Bronchial epithelial cell (primary cell): Measurements from ENCODE around the gene LRRC4C. TPM values are rescaled to one million over a fixed set of nuclear protein-coding genes. Genes with fewer than 3 reads are reported as not detected.

Experiments used
- DNase-seq: peaks from one replicate; pipeline ENCODE4 v3.0.0-alpha.2; 2010; ENCODE audit warnings: low read depth
- FAIRE-seq: peaks from 2 replicates; lab custom pipeline; 2011; peaks lifted over from hg19 to GRCh38; lab: Jason Lieb, UNC
- H3K27me3 ChIP-seq: 2 replicates; pipeline ENCODE4 v1.5.1; 2011; ENCODE audit warnings: low read length; ENCODE audit not compliant: control insufficient read depth, insufficient read depth
- H3K36me3 ChIP-seq: 2 replicates; pipeline ENCODE4 v1.5.1; 2011; ENCODE audit warnings: low read length; ENCODE audit not compliant: control insufficient read depth, insufficient read depth
- H3K4me3 ChIP-seq: 2 replicates; pipeline ENCODE4 v1.5.1; 2011; ENCODE audit warnings: mild to moderate bottlenecking, low read depth, low read length, control low read depth
- CTCF ChIP-seq: IDR thresholded peaks from 2 replicates; pipeline ENCODE4 v1.5.1; 2011; ENCODE audit warnings: mild to moderate bottlenecking, moderate library complexity, low read length, control low read depth, inconsistent platforms; ENCODE audit not compliant: insufficient read depth, severe bottlenecking
- total RNA-seq: library from RNA; depleted of rRNA; stranded (reverse); fragments of >200 nt; gene quantifications from 2 replicates; pipeline ENCODE4 v1.2.1, GENCODE V29; 2014

Gene LRRC4C
- total RNA-seq, 1 donor from 2014 or later, result not detected

GRCh38 chr11:40444151-40444550 is 1015.3 kb downstream of the LRRC4C start:
- no peak for TF ChIP-seq CTCF
- no peak for DNase-seq
- Histone ChIP-seq H3K4me3 (no peak overlapping the region), H3K27me3 (no peaks in the 10 kb centered on the region), H3K36me3 (no peaks in the 10 kb centered on the region)
- FAIRE-seq, result no peak

- Histone ChIP-seq H3K4me3 (no peak overlapping the region), H3K36me3 (no peaks in the 10 kb centered on the region), H3K27me3 (no peaks in the 10 kb centered on the region)
- TF ChIP-seq CTCF, result no peak
- no peak for DNase-seq
- FAIRE-seq, result no peak
Measured at GRCh38 chr11:40435344-40435743, 1024.1 kb downstream of the LRRC4C start.

GRCh38 chr11:40434926-40435325 is 1024.5 kb downstream of the LRRC4C start:
- no peak for FAIRE-seq
- DNase-seq, result no peak
- TF ChIP-seq CTCF, result no peak
- no peaks in the 10 kb centered on the region for H3K27me3 ChIP-seq
- H3K36me3 ChIP-seq, result no peaks in the 10 kb centered on the region
- H3K4me3 ChIP-seq, result no peak overlapping the region

GRCh38 chr11:40432358-40432757 is 1027.1 kb downstream of the LRRC4C start:
- DNase-seq (no peak), FAIRE-seq (no peak)
- H3K4me3 ChIP-seq, result no peak overlapping the region
- no peaks in the 10 kb centered on the region for H3K36me3 ChIP-seq
- TF ChIP-seq CTCF, result no peak
- no peaks in the 10 kb centered on the region for H3K27me3 ChIP-seq

GRCh38 chr11:40425168-40425567 is 1034.3 kb downstream of the LRRC4C start:
- H3K36me3 ChIP-seq, result no peaks in the 10 kb centered on the region
- no peaks in the 10 kb centered on the region for H3K27me3 ChIP-seq
- TF ChIP-seq CTCF, result no peak
- DNase-seq, result no peak
- no peak overlapping the region for H3K4me3 ChIP-seq
- FAIRE-seq, result no peak
